ENCODE results near the gene TUBA8. TPM values are rescaled to one million over a fixed set of nuclear protein-coding genes. Genes with fewer than 3 reads are reported as not detected.

TUBA8 gene
- total and polyA plus RNA-seq, 2 donors from 2014 or later, result 1.1 to 5.9 TPM

DNA sequence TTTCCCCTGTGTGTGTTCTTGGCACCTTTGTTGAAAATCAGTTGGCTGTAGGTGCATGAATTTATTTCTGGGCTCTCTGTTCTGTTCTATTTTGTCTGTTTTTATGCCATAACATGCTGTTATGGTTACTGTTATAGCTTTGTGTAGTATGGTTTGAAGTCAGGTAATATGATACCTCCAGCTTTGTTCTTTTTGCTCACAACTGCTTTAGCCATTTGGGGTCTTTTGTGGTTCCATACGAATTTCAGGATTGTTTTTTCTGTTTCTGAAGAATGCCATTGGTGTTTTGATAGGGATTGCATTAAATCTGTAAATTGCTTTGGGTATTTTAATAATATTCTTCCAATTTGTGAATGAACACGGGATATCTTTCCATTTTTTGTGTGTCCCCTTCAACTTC is 28.1 kb upstream of the TUBA8 start:
- Histone ChIP-seq H3K4me1 (ENCODE audit: control insufficient read depth in 2 of 3, insufficient read depth in 2 of 3, low read depth in 1 of 3, low read length in 3 of 3) (peaks cover 0 to 9% (median 0%) of the 10 kb centered on the region in 3 donors), H3K36me3 (ENCODE audit: control insufficient read depth in 2 of 3, insufficient read depth in 3 of 3, low read length in 3 of 3) (peaks cover 5 to 40% (median 31%) of the 10 kb centered on the region in 3 donors), H3K4me3 (ENCODE audit: low read length in 3 of 3) (no peak overlapping the region), H3K27ac (ENCODE audit: low read depth in 2 of 2, low read length in 2 of 2) (no peak overlapping the region), H3K9me3 (ENCODE audit: control insufficient read depth in 2 of 3, insufficient read depth in 1 of 3, low read length in 3 of 3) (no peaks in the 10 kb centered on the region), H3K9ac (ENCODE audit: low read length in 3 of 3) (no peak overlapping the region), H3K27me3 (ENCODE audit: control insufficient read depth, insufficient read depth, low read length) (no peaks in the 10 kb centered on the region)
- FAIRE-seq, result no peak
- intact Hi-C loops (cut with DNase I), result no loop called here
- no peak for DNase-seq
- no peak for TF ChIP-seq CTCF (IDR thresholded peaks at IDR 0.05; ENCODE audit: borderline replicate concordance, extremely low read depth, insufficient read depth)

DNA sequence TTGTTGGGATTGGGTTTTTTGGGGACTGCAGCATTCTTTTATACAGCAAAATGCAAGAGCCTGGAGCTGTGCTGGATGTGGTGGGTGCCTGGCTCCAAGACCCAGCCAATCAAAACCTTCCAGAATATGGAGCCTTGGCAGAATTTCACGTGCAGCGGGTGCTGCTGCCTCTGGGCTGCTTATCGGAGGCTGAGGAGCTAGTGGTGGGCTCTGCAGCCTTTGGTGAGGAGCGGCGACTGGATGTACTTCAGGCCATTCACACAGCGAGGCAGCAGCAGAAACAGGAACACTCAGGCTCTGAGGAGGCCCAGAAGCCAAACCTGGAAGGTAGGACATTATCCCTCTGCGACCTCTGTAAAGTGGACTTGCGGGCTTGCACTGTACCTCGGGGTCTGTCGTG is 27.2 kb upstream of the TUBA8 start:
- no peak for TF ChIP-seq CTCF (IDR thresholded peaks at IDR 0.05; ENCODE audit: borderline replicate concordance, extremely low read depth, insufficient read depth)
- intact Hi-C loops (cut with DNase I), result no loop called here
- FAIRE-seq, result no peak
- H3K36me3 ChIP-seq (ENCODE audit: control insufficient read depth in 2 of 3, insufficient read depth in 3 of 3, low read length in 3 of 3), result peaks cover 5 to 50% (median 39%) of the 10 kb centered on the region in 3 donors
- no peak for DNase-seq
- no peaks in the 10 kb centered on the region for H3K9me3 ChIP-seq (ENCODE audit: control insufficient read depth in 2 of 3, insufficient read depth in 1 of 3, low read length in 3 of 3)
- no peak overlapping the region for H3K27ac ChIP-seq (ENCODE audit: low read depth in 2 of 2, low read length in 2 of 2)
- H3K4me1 ChIP-seq (ENCODE audit: control insufficient read depth in 2 of 3, insufficient read depth in 2 of 3, low read depth in 1 of 3, low read length in 3 of 3), result peaks cover 0 to 9% (median 0%) of the 10 kb centered on the region in 3 donors
- no peak overlapping the region for H3K9ac ChIP-seq (ENCODE audit: low read length in 3 of 3)
- no peaks in the 10 kb centered on the region for H3K27me3 ChIP-seq (ENCODE audit: control insufficient read depth, insufficient read depth, low read length)
- H3K4me3 ChIP-seq (ENCODE audit: low read length in 3 of 3), result no peak overlapping the region

GRCh38 chr22:18085188-18085587 is 25.4 kb upstream of the TUBA8 start:
- no peak for TF ChIP-seq CTCF (IDR thresholded peaks at IDR 0.05; ENCODE audit: borderline replicate concordance, extremely low read depth, insufficient read depth)
- DNase-seq (no peak), FAIRE-seq (no peak)
- peaks cover 0 to 6% (median 0%) of the 10 kb centered on the region in 3 donors for H3K4me1 ChIP-seq (ENCODE audit: control insufficient read depth in 2 of 3, insufficient read depth in 2 of 3, low read depth in 1 of 3, low read length in 3 of 3)
- H3K9me3 ChIP-seq (ENCODE audit: control insufficient read depth in 2 of 3, insufficient read depth in 1 of 3, low read length in 3 of 3), result no peaks in the 10 kb centered on the region
- no peaks in the 10 kb centered on the region for H3K27me3 ChIP-seq (ENCODE audit: control insufficient read depth, insufficient read depth, low read length)
- no peak overlapping the region for H3K9ac ChIP-seq (ENCODE audit: low read length in 3 of 3)
- no peak overlapping the region for H3K4me3 ChIP-seq (ENCODE audit: low read length in 3 of 3)
- peak overlapping the region in 1 of 2 donors; percentile 26 for H3K27ac ChIP-seq (ENCODE audit: low read depth in 2 of 2, low read length in 2 of 2)
- peaks cover 5 to 54% (median 41%) of the 10 kb centered on the region in 3 donors for H3K36me3 ChIP-seq (ENCODE audit: control insufficient read depth in 2 of 3, insufficient read depth in 3 of 3, low read length in 3 of 3)
- intact Hi-C loops (cut with DNase I), result no loop called here

DNA sequence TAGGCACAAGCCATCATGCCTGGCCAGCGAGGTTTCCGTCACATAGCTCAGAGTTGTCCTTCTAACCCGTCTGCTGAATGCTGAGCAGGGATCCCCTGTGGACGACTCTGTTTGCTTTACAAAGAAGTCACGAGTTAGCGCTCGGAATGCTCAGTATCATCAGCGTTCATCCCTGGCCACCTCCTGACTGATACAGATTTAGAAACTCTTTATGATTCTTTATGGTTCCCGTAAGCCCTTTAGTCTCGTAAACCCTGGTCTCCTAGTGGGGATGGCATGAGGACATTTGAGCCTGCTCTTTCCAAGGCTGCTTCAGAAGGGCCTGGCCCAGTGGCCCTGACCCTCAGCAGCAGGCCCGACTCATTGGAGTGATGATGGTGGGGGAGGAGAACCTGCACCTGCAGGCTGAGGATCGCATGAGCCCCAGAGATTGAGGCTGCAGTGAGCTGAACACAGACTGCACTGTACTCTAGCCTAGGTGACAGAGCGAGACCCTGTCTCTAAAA is 23.2 kb upstream of the TUBA8 start:
- H3K9me3 ChIP-seq (ENCODE audit: control insufficient read depth in 2 of 3, insufficient read depth in 1 of 3, low read length in 3 of 3), result no peaks in the 10 kb centered on the region
- H3K4me1 ChIP-seq (ENCODE audit: control insufficient read depth in 2 of 3, insufficient read depth in 2 of 3, low read depth in 1 of 3, low read length in 3 of 3), result peaks cover 0 to 9% (median 3%) of the 10 kb centered on the region in 3 donors
- no peak overlapping the region for H3K9ac ChIP-seq (ENCODE audit: low read length in 3 of 3)
- peaks cover 0 to 37% (median 27%) of the 10 kb centered on the region in 3 donors for H3K36me3 ChIP-seq (ENCODE audit: control insufficient read depth in 2 of 3, insufficient read depth in 3 of 3, low read length in 3 of 3)
- intact Hi-C loops (cut with DNase I), result no loop called here
- no peak overlapping the region for H3K4me3 ChIP-seq (ENCODE audit: low read length in 3 of 3)
- DNase-seq (no peak), FAIRE-seq (no peak)
- TF ChIP-seq CTCF (IDR thresholded peaks at IDR 0.05; ENCODE audit: borderline replicate concordance, extremely low read depth, insufficient read depth), result no peak
- H3K27ac ChIP-seq (ENCODE audit: low read depth in 2 of 2, low read length in 2 of 2), result no peak overlapping the region
- H3K27me3 ChIP-seq (ENCODE audit: control insufficient read depth, insufficient read depth, low read length), result no peaks in the 10 kb centered on the region

Measured in kidney (tissue), 14 donors.